NCI-H187 treated with DMSO at 0.1 percent for 48 hours (cell line): ENCODE data around the gene LMOD1.
"Not testable (repeated sequence)": the region's sequence is repeated elsewhere in the genome, so short reads cannot be mapped to it uniquely, and the experiment has no call there.

Experiments
- DNase-seq: peaks from one replicate; lab custom pipeline; 2025; lab: John Stamatoyannopoulos, UW

LMOD1 gene

GRCh38 chr1:201914456-201915235 is 31.7 kb downstream of the LMOD1 start:
- no peak for DNase-seq

GRCh38 chr1:201912832-201913231 is 33.5 kb downstream of the LMOD1 start:
- no peak for DNase-seq

GRCh38 chr1:201911826-201912571 is 34.3 kb downstream of the LMOD1 start:
- no peak for DNase-seq

- no peak for DNase-seq
These were observed 38.7 kb downstream of the LMOD1 start for GRCh38 chr1:201907621-201908020.

- DNase-seq: no peak
These were observed 40.0 kb downstream of the LMOD1 start for GRCh38 chr1:201906336-201906735.

GRCh38 chr1:201905234-201905890 is 41.0 kb downstream of the LMOD1 start:
- no peak for DNase-seq

GRCh38 chr1:201904579-201904978 is 41.8 kb downstream of the LMOD1 start:
- DNase-seq: no peak

GRCh38 chr1:201903135-201903534 is 43.2 kb downstream of the LMOD1 start:
- DNase-seq: no peak

- no peak for DNase-seq
These were observed 44.1 kb downstream of the LMOD1 start for GRCh38 chr1:201902198-201902597.

- DNase-seq: not testable (repeated sequence)
These were observed 45.3 kb downstream of the LMOD1 start for GRCh38 chr1:201901036-201901435.

GRCh38 chr1:201900476-201900875 is 45.9 kb downstream of the LMOD1 start:
- DNase-seq: no peak

- no peak for DNase-seq
These were observed 46.5 kb downstream of the LMOD1 start for GRCh38 chr1:201899683-201900429.

GRCh38 chr1:201898992-201899391 is 47.4 kb downstream of the LMOD1 start:
- no peak for DNase-seq

- DNase-seq: no peak
These were observed 48.0 kb downstream of the LMOD1 start for GRCh38 chr1:201898240-201898894.

- DNase-seq: no peak
These were observed 49.4 kb downstream of the LMOD1 start for GRCh38 chr1:201896951-201897391.

GRCh38 chr1:201895913-201896807 is 50.2 kb downstream of the LMOD1 start:
- DNase-seq: no peak

- DNase-seq: no peak
These were observed 51.2 kb downstream of the LMOD1 start for GRCh38 chr1:201895120-201895665.

GRCh38 chr1:201894343-201895119 is 51.8 kb downstream of the LMOD1 start:
- no peak for DNase-seq

- no peak for DNase-seq
These were observed 52.9 kb downstream of the LMOD1 start for GRCh38 chr1:201893431-201893830.
